ENCODE measurements around the gene GRAMD4.

DNA sequence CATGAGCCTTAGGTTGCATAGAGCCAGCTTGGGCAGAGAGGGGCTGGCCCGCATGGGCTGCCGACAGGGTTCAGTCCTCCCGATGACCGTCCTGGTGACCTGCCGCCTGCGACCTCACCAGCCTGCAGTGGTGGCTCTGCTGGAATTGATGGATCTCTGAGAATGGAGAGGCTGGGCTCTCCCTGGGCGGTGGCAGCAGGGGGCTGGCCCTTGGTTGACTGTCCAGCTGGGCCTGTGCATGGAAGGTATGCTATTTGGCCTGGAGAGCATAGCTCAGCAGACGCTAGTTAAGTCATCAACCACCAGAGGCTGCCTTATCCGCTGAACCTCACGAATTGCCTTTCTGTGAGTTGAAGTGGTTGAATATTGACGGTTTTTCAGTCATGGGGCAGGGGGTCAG, 19.7 kb downstream of the GRAMD4 start:
- no peak for TF ChIP-seq EZH2phosphoT487 (IDR thresholded peaks at IDR 0.05; ENCODE audit: insufficient read depth, low read depth)
- no peak for TF ChIP-seq EZH2 (IDR thresholded peaks at IDR 0.05; ENCODE audit: insufficient read depth, poor library complexity, severe bottlenecking)
